Dedifferentiated amniotic fluid mesenchymal stem cell (primary cell): ENCODE measurements around the gene WDFY4.

ENCODE experiments used
- DNase-seq: peaks from one replicate; pipeline ENCODE4 v3.0.0-alpha.2; 2016; ENCODE audit errors: extremely low spot score

Gene WDFY4

GRCh38 chr10:48985621-48986158, 301.0 kb downstream of the WDFY4 start:
- no peak for DNase-seq

- DNase-seq: no peak
Observed at GRCh38 chr10:48990226-48990625, 305.6 kb downstream of the WDFY4 start.

- DNase-seq: no peak
Observed at GRCh38 chr10:48993627-48994026, 309.0 kb downstream of the WDFY4 start.

GRCh38 chr10:48996329-48996728, 311.7 kb downstream of the WDFY4 start:
- DNase-seq: no peak

GRCh38 chr10:48999346-48999745, 314.7 kb downstream of the WDFY4 start:
- DNase-seq: no peak

- DNase-seq: no peak
Observed at GRCh38 chr10:49000437-49001398, 316.0 kb downstream of the WDFY4 start.

- no peak for DNase-seq
Observed at GRCh38 chr10:49001402-49001801, 316.7 kb downstream of the WDFY4 start.

GRCh38 chr10:49001870-49002672, 317.4 kb downstream of the WDFY4 start:
- DNase-seq: no peak

GRCh38 chr10:49005270-49005669, 320.6 kb downstream of the WDFY4 start:
- DNase-seq: no peak

- DNase-seq: no peak
Observed at GRCh38 chr10:49007129-49007528, 322.5 kb downstream of the WDFY4 start.

- DNase-seq: no peak
Observed at GRCh38 chr10:49008091-49008490, 323.4 kb downstream of the WDFY4 start.

GRCh38 chr10:49008505-49009198, 324.0 kb downstream of the WDFY4 start:
- DNase-seq: no peak

GRCh38 chr10:49009199-49009979, 324.7 kb downstream of the WDFY4 start:
- no peak for DNase-seq

GRCh38 chr10:49010295-49010694, 325.6 kb downstream of the WDFY4 start:
- no peak for DNase-seq

- DNase-seq: no peak
Observed at GRCh38 chr10:49010865-49011264, 326.2 kb downstream of the WDFY4 start.

GRCh38 chr10:49011756-49012155, 327.1 kb downstream of the WDFY4 start:
- no peak for DNase-seq

GRCh38 chr10:49012603-49013002, 327.9 kb downstream of the WDFY4 start:
- no peak for DNase-seq

GRCh38 chr10:49015700-49016099, 331.0 kb downstream of the WDFY4 start:
- no peak for DNase-seq

- DNase-seq: no peak
Observed at GRCh38 chr10:49021685-49022084, 337.0 kb downstream of the WDFY4 start.

GRCh38 chr10:49023071-49023470, 338.4 kb downstream of the WDFY4 start:
- no peak for DNase-seq

GRCh38 chr10:49023752-49024151, 339.1 kb downstream of the WDFY4 start:
- peak; percentile 67 for DNase-seq
